PC-9 (cell line): ENCODE results near the gene CDH13.

Source experiments
- EZH2 ChIP-seq: fragments of 200-600 bp; sonication (generic); IDR thresholded peaks from 2 replicates; pipeline ENCODE4 v1.8.0; 2017; ENCODE audit warnings: antibody characterized with exemption, low read depth
- TF ChIP-seq, protein P1 (sequence below): fragments of 200-600 bp; sonication (generic); conservative IDR thresholded peaks from 2 replicates; pipeline ENCODE4 v1.6.1; 2017; ENCODE audit warnings: mixed run types, antibody characterized with exemption, mild to moderate bottlenecking, moderate library complexity

DNA sequence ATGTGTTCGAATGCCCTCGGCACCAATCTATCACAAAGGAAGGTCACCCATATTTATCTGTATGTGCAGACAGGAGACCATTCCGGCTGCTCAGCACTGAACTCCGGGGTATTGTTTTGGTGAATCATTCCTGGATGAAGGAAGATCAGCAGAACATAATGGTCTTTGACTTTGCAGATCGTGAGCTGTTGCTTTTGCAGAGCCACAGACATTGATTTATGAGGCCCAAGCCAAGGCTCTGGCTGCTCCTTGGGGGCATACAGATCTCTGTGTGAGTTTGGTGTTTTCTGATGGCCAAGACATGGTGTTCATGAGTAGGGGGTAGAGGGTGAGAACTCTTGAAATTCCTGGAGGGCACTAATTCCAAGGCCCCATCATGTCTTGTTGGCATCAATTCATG, 722.2 kb downstream of the CDH13 start:
- TF ChIP-seq, protein P1, sequence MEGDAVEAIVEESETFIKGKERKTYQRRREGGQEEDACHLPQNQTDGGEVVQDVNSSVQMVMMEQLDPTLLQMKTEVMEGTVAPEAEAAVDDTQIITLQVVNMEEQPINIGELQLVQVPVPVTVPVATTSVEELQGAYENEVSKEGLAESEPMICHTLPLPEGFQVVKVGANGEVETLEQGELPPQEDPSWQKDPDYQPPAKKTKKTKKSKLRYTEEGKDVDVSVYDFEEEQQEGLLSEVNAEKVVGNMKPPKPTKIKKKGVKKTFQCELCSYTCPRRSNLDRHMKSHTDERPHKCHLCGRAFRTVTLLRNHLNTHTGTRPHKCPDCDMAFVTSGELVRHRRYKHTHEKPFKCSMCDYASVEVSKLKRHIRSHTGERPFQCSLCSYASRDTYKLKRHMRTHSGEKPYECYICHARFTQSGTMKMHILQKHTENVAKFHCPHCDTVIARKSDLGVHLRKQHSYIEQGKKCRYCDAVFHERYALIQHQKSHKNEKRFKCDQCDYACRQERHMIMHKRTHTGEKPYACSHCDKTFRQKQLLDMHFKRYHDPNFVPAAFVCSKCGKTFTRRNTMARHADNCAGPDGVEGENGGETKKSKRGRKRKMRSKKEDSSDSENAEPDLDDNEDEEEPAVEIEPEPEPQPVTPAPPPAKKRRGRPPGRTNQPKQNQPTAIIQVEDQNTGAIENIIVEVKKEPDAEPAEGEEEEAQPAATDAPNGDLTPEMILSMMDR: no peak
- TF ChIP-seq EZH2: no peak
